B cell (primary cell): ENCODE data around the gene LARGE1. TPM values are rescaled to one million over a fixed set of nuclear protein-coding genes. Genes with fewer than 3 reads are reported as not detected.

Experiments used
- ATAC-seq: fragments of 200-7000 bp; cut with Tn5 transposase; one replicate; pipeline ENCODE4 v1.10.0; 2021; ENCODE audit warnings: low read depth, mild to moderate bottlenecking, moderate number of reproducible peaks, moderate library complexity
- CTCF ChIA-PET: fragments of 350-600 bp; sonication (Branson Sonifier 250); formaldehyde crosslinking; loops from one replicate; lab custom pipeline; 2021; ENCODE audit warnings: antibody characterized with exemption, inconsistent platforms; lab: Charles Lee
- POLR2A ChIA-PET: fragments of 350-600 bp; sonication (Branson Sonifier 250); formaldehyde crosslinking; loops from one replicate; lab custom pipeline; 2021; ENCODE audit warnings: antibody characterized with exemption; lab: Charles Lee
- DNase-seq: peaks from one replicate; pipeline ENCODE4 v3.0.0; 2013
- H2AFZ ChIP-seq: 2 replicates; pipeline ENCODE4 v1.6.1; 2012; ENCODE audit warnings: mild to moderate bottlenecking, low read depth, low read length; ENCODE audit not compliant: insufficient read depth, poor library complexity, severe bottlenecking
- H3K27ac ChIP-seq, 2 donors: 1 replicate in 1 of 2; 2 replicates in 1 of 2; pipeline ENCODE4 v1.5.1; 2012 to 2013; ENCODE audit warnings: low read length in 2 of 2, mild to moderate bottlenecking in 2 of 2, moderate library complexity in 1 of 2
- H3K27me3 ChIP-seq, 4 experiments: fragments of 200-600 bp in 1 of 4; sonication (generic) in 1 of 4; replicated peaks in 1 of 4; 1 replicate in 2 of 4; 2 replicates in 2 of 4; pipeline versions ENCODE4 v1.6.1 to v1.7.0; 2013 to 2016; ENCODE audit warnings: low read length in 3 of 4, mild to moderate bottlenecking in 2 of 4, mixed read lengths in 1 of 4, moderate library complexity in 1 of 4; ENCODE audit not compliant: insufficient read depth in 4 of 4, control insufficient read depth in 3 of 4; ENCODE audit errors: control extremely low read depth in 1 of 4
- H3K36me3 ChIP-seq, 2 experiments: replicated peaks in 1 of 2; 1 replicate in 1 of 2; 2 replicates in 1 of 2; pipeline versions ENCODE4 v1.6.1 to v1.7.1; 2013; ENCODE audit warnings: low read length in 1 of 2; ENCODE audit not compliant: insufficient read depth in 2 of 2, control insufficient read depth in 1 of 2; ENCODE audit errors: control extremely low read depth in 1 of 2, extremely low read depth in 1 of 2
- H3K4me1 ChIP-seq, 2 donors: fragments of 200-600 bp in 1 of 2; sonication (generic) in 1 of 2; 1 replicate in 1 of 2; 2 replicates in 1 of 2; pipeline versions ENCODE4 v1.5.1 to v1.6.1; 2013 to 2017; ENCODE audit warnings: low read length in 2 of 2; ENCODE audit not compliant: control insufficient read depth in 2 of 2, insufficient read depth in 2 of 2
- H3K4me2 ChIP-seq: replicated peaks from 2 replicates; pipeline ENCODE3; 2012; ENCODE audit warnings: mild to moderate bottlenecking, low read depth, low read length; ENCODE audit not compliant: poor library complexity, severe bottlenecking
- H3K4me3 ChIP-seq, 5 experiments: fragments of 200-600 bp in 1 of 5; sonication (generic) in 1 of 5; 1 replicate in 3 of 5; 2 replicates in 2 of 5; pipeline versions ENCODE4 v1.5.1 to v1.7.0; 2011 to 2016; ENCODE audit warnings: low read length in 4 of 5, mild to moderate bottlenecking in 4 of 5, low read depth in 2 of 5, control low read depth in 1 of 5, moderate library complexity in 1 of 5; ENCODE audit not compliant: insufficient read depth in 1 of 5; ENCODE audit errors: control extremely low read depth in 1 of 5, extremely low read depth in 1 of 5
- H3K79me2 ChIP-seq: fragments of 200-600 bp; sonication (generic); one replicate; pipeline ENCODE4 v1.6.0; 2016; ENCODE audit warnings: low read length; ENCODE audit not compliant: control insufficient read depth, insufficient read depth
- H3K9ac ChIP-seq: fragments of 200-600 bp; sonication (generic); 2 replicates; pipeline ENCODE4 v1.6.1; 2017; ENCODE audit warnings: mild to moderate bottlenecking, low read length, moderate library complexity
- H3K9me3 ChIP-seq, 3 donors: one replicate each; pipeline versions ENCODE4 v1.6.1 to v1.7.1; 2013; ENCODE audit warnings: low read length in 2 of 3; ENCODE audit not compliant: control insufficient read depth in 2 of 3, insufficient read depth in 1 of 3; ENCODE audit errors: control extremely low read depth in 1 of 3
- H4K20me1 ChIP-seq: 2 replicates; pipeline ENCODE4 v1.6.0; 2012; ENCODE audit warnings: mild to moderate bottlenecking, low read length; ENCODE audit not compliant: insufficient read depth, control insufficient read depth, poor library complexity, severe bottlenecking
- H3K27ac Mint-ChIP-seq: one replicate; pipeline ENCODE4 v1.8.0; 2021; ENCODE audit warnings: mixed read lengths
- H3K27me3 Mint-ChIP-seq: one replicate; pipeline ENCODE4 v1.8.0; 2021; ENCODE audit warnings: mixed read lengths
- H3K4me1 Mint-ChIP-seq: one replicate; pipeline ENCODE4 v1.8.0; 2021; ENCODE audit warnings: mixed read lengths
- H3K4me3 Mint-ChIP-seq: one replicate; pipeline ENCODE4 v1.8.0; 2021; ENCODE audit warnings: mixed read lengths
- H3K9me3 Mint-ChIP-seq: one replicate; pipeline ENCODE4 v1.8.0; 2022; ENCODE audit warnings: mixed read lengths; ENCODE audit not compliant: insufficient read depth
- EZH2 ChIP-seq: IDR thresholded peaks from 2 replicates; pipeline ENCODE4 v1.6.1; 2012; ENCODE audit warnings: borderline replicate concordance, low read depth, mild to moderate bottlenecking, moderate library complexity, low read length; ENCODE audit not compliant: insufficient read depth, poor library complexity, severe bottlenecking
- WGBS: methylation state at CpG from one replicate; pipeline ENCODE4 v1.1.5; 2013; ENCODE audit warnings: missing lambda C conversion rate; ENCODE audit not compliant: insufficient coverage; 5-methylcytosine and 5-hydroxymethylcytosine counted together
- intact Hi-C: fragments of 100-400 bp; cut with micrococcal nuclease; formaldehyde crosslinking; loops from one replicate; pipeline ENCODE4 v1.10.0; 2022
- polyA plus RNA-seq: library from polyadenylated mRNA; depleted of rRNA; stranded (reverse); fragments of >200 nt; gene quantifications from 2 replicates; pipeline ENCODE4 v1.2.3, GENCODE V29; 2012
- total RNA-seq, 2 donors: library from RNA; stranded (reverse); fragments of 120-200 nt in 1 of 2; gene quantifications; 1 replicate in 1 of 2; 2 replicates in 1 of 2; pipeline versions ENCODE4 v1.2.3 to v1.2.4, GENCODE V29; 2013 to 2022
- TF ChIP-seq, protein P1 (sequence below): fragments of 200-600 bp; IDR thresholded peaks from one replicate; pipeline ENCODE4 v1.8.0; 2022; ENCODE audit warnings: antibody characterized with exemption, mild to moderate bottlenecking

Gene LARGE1
- total and polyA plus RNA-seq, 2 donors (not counting 1 experiment from before 2014, with no cell fraction given): 20.7 to 82.0 TPM

- ATAC-seq (no peak), DNase-seq (no peak)
- Histone ChIP-seq H3K9me3 (no peaks in the 10 kb centered on the region), H2AFZ (no peak overlapping the region), H3K9ac (no peak overlapping the region), H3K27ac (no peak overlapping the region), H3K27me3 (no peaks in the 10 kb centered on the region), H3K4me3 (no peak overlapping the region), H3K4me1 (no peaks in the 10 kb centered on the region), H4K20me1 (no peaks in the 10 kb centered on the region), H3K4me2 (no peak overlapping the region), H3K36me3 (no peaks in the 10 kb centered on the region), H3K79me2 (no peaks in the 10 kb centered on the region)
- Mint-ChIP-seq H3K4me1 (no peaks in the 10 kb centered on the region), H3K27ac (no peak overlapping the region), H3K27me3 (no peaks in the 10 kb centered on the region), H3K4me3 (no peak overlapping the region), H3K9me3 (no peaks in the 10 kb centered on the region)
- ChIA-PET POLR2A (no interaction called here), CTCF (no interaction called here)
- intact Hi-C loops: no loop called here
- TF ChIP-seq EZH2: no peak
- TF ChIP-seq, protein P1, sequence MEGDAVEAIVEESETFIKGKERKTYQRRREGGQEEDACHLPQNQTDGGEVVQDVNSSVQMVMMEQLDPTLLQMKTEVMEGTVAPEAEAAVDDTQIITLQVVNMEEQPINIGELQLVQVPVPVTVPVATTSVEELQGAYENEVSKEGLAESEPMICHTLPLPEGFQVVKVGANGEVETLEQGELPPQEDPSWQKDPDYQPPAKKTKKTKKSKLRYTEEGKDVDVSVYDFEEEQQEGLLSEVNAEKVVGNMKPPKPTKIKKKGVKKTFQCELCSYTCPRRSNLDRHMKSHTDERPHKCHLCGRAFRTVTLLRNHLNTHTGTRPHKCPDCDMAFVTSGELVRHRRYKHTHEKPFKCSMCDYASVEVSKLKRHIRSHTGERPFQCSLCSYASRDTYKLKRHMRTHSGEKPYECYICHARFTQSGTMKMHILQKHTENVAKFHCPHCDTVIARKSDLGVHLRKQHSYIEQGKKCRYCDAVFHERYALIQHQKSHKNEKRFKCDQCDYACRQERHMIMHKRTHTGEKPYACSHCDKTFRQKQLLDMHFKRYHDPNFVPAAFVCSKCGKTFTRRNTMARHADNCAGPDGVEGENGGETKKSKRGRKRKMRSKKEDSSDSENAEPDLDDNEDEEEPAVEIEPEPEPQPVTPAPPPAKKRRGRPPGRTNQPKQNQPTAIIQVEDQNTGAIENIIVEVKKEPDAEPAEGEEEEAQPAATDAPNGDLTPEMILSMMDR: no peak
- 79% methylated on average over 3 of the region's 5 CpGs for WGBS
Measured at GRCh38 chr22:33481550-33481949, 438.7 kb downstream of the LARGE1 start.

DNA sequence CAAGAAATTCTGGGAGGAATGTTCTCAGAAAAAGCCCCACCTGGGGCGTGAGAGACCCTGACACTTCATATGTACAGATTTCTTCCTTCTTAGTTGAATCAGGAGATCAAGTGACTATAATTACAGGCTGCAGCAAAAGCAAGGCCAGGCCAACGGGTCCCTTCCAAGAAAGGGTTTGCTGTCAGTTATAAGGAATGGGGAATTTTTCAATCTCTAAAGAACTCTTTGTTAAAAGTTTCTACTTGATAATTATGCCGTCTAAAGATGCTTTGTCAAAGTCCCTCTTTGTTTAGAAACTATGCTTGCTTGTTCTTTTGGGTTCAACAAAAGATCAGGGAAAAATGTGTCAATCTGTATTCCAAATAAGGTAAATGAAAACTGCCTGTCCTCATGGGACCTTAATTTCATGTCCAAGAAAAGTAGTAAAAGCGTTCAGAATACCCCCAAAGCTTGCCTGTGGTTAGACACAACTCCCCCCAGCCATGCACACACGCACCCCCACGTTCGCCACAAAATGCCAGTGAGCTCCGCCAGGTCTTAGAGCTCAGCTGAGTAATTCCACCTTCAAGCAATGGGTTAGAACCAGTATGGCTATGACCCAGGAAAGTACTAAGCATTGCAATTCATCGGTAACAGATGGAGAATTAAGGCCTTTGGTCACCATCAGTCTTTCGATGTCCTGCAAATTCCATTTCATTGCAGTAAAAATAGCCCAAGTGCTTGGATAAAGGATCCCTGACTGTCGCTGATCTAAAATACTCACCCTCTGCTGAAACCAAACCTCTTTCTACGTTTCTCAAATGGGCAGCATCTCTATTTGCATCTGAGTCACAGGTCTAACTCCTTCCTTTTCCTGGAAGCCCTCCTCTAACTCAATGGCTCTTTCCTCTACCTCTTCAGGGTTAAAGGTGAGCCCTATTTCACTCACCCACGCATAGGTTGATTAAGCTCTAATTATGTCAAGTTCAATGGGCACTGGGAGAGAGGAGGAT, 442.9 kb downstream of the LARGE1 start:
- TF ChIP-seq, protein P1: no peak
- TF ChIP-seq EZH2: no peak
- Histone ChIP-seq H3K79me2 (no peaks in the 10 kb centered on the region), H3K27me3 (no peaks in the 10 kb centered on the region), H3K9ac (no peak overlapping the region), H3K9me3 (no peaks in the 10 kb centered on the region), H4K20me1 (no peaks in the 10 kb centered on the region), H3K4me2 (no peak overlapping the region), H3K4me3 (no peak overlapping the region), H3K36me3 (peaks cover 0 to 2% of the 10 kb centered on the region in 2 experiments), H3K4me1 (no peaks in the 10 kb centered on the region), H3K27ac (no peak overlapping the region), H2AFZ (no peak overlapping the region)
- POLR2A ChIA-PET: no interaction called here
- Mint-ChIP-seq H3K9me3 (no peaks in the 10 kb centered on the region), H3K27ac (no peak overlapping the region), H3K4me1 (peaks cover 14% of the 10 kb centered on the region), H3K4me3 (no peak overlapping the region), H3K27me3 (no peaks in the 10 kb centered on the region)
- intact Hi-C loops: no loop called here
- ATAC-seq (no peak), DNase-seq (no peak)
- 89% methylated on average over 10 of the region's 13 CpGs for WGBS
- CTCF ChIA-PET: no interaction called here
